Measurements from ENCODE around the gene CD59. TPM values are rescaled to one million over a fixed set of nuclear protein-coding genes. Genes with fewer than 3 reads are reported as not detected.
"Not testable (repeated sequence)": the region's sequence is repeated elsewhere in the genome, so short reads cannot be mapped to it uniquely, and the experiment has no call there.

The CD59 gene
- polyA plus RNA-seq, 1 donor from 2014 or later = 248 TPM

DNA sequence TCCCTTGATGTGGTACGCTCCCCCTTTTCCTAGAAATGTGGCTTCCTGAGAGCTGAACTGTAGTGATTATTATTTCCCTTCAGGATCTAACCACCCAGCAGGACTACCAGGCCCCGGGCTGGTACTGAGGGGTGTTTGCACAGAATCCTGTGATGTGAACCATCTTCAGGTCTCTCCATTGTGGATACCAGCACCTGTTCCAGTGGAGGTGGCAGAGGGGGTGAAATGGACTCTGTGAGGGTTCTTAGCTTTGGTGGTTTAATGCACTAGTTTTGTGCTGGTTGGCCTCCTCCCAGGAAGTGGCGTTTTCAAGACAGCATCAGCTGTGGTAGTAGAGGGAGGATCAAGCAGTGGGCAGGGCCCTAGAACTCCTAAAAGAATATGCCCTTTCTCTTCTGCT is 54.2 kb downstream of the CD59 start:
- Histone ChIP-seq H3K27ac (ENCODE audit: low read length) (no peak overlapping the region), H3K4me2 (ENCODE audit: low read length) (no peak overlapping the region), H2AFZ (ENCODE audit: low read depth, low read length) (no peak overlapping the region), H3K4me3 (ENCODE audit: low read length) (no peak overlapping the region), H3K9ac (ENCODE audit: low read length) (no peak overlapping the region), H3K9me2 (ENCODE audit: insufficient read depth, low read length) (no peaks in the 10 kb centered on the region), H4K20me1 (ENCODE audit: insufficient read depth) (no peaks in the 10 kb centered on the region), H3K27me3 (ENCODE audit: insufficient read depth, low read depth, low read length) (no peaks in the 10 kb centered on the region), H3F3A (ENCODE audit: insufficient read depth, low read length, poor library complexity, severe bottlenecking) (no peaks in the 10 kb centered on the region), H3K9me3 (ENCODE audit: low read length) (no peaks in the 10 kb centered on the region), H3K36me3 (ENCODE audit: insufficient read depth, low read length) (no peaks in the 10 kb centered on the region), H3K79me2 (replicated peaks; ENCODE audit: insufficient read depth, low read length) (no peaks in the 10 kb centered on the region)
- TF ChIP-seq MXI1 (conservative IDR thresholded peaks at IDR 0.05; ENCODE audit: poor library complexity, severe bottlenecking) (no peak), POLR2AphosphoS5 (IDR thresholded peaks at IDR 0.05) (no peak), EP300 (conservative IDR thresholded peaks at IDR 0.05; ENCODE audit: poor library complexity, severe bottlenecking) (no peak), CTCF (IDR thresholded peaks at IDR 0.05; ENCODE audit: poor library complexity, severe bottlenecking) (no peak)

DNA sequence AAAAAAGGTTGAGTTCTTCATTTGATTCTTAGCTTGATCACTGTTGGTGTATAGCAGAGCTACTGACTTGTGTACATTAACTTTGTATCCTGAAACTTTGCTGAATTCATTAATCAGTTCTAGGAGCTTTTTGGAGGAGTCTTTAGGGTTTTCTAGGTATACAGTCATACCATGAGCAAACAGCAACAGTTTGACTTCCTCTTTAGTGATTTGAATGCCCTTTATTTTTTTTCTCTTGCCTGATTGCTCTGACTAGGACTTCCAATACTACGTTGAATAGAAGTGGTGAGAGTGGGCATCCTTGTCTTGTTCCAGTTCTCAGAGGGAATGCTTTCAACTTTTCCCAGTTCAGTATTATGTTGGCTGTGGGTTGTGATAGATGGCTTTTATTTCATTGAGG is 57.6 kb downstream of the CD59 start:
- not testable (repeated sequence) for H3K4me2 ChIP-seq (ENCODE audit: low read length); H3K9me3 ChIP-seq (ENCODE audit: low read length); H3K4me3 ChIP-seq (ENCODE audit: low read length); H3F3A ChIP-seq (ENCODE audit: insufficient read depth, low read length, poor library complexity, severe bottlenecking); H3K9me2 ChIP-seq (ENCODE audit: insufficient read depth, low read length); H3K9ac ChIP-seq (ENCODE audit: low read length); H3K36me3 ChIP-seq (ENCODE audit: insufficient read depth, low read length); H4K20me1 ChIP-seq (ENCODE audit: insufficient read depth); H3K27ac ChIP-seq (ENCODE audit: low read length); H3K27me3 ChIP-seq (ENCODE audit: insufficient read depth, low read depth, low read length); H3K79me2 ChIP-seq (replicated peaks; ENCODE audit: insufficient read depth, low read length); H2AFZ ChIP-seq (ENCODE audit: low read depth, low read length)

- no peak overlapping the region for H3K9ac ChIP-seq (ENCODE audit: low read length)
- no peaks in the 10 kb centered on the region for H4K20me1 ChIP-seq (ENCODE audit: insufficient read depth)
These were observed 62.0 kb downstream of the CD59 start for GRCh38 chr11:33674035-33674814.

More at GRCh38 chr11:33674035-33674814, 62.0 kb downstream of the CD59 start:
- Histone ChIP-seq H3K4me2 (ENCODE audit: low read length) (no peak overlapping the region), H3K79me2 (replicated peaks; ENCODE audit: insufficient read depth, low read length) (no peaks in the 10 kb centered on the region), H3K4me3 (ENCODE audit: low read length) (no peak overlapping the region), H3K9me3 (ENCODE audit: low read length) (peaks cover 3% of the 10 kb centered on the region), H3K36me3 (ENCODE audit: insufficient read depth, low read length) (peaks cover 5% of the 10 kb centered on the region), H3K27me3 (ENCODE audit: insufficient read depth, low read depth, low read length) (no peaks in the 10 kb centered on the region), H3F3A (ENCODE audit: insufficient read depth, low read length, poor library complexity, severe bottlenecking) (no peaks in the 10 kb centered on the region), H3K9me2 (ENCODE audit: insufficient read depth, low read length) (no peaks in the 10 kb centered on the region), H2AFZ (ENCODE audit: low read depth, low read length) (no peak overlapping the region), H3K27ac (ENCODE audit: low read length) (no peak overlapping the region)
- no peak for TF ChIP-seq CTCF (IDR thresholded peaks at IDR 0.05; ENCODE audit: poor library complexity, severe bottlenecking)
